H9 (cell line): ENCODE measurements around the gene CD47. TPM values are rescaled to one million over a fixed set of nuclear protein-coding genes. Genes with fewer than 3 reads are reported as not detected.

Experiments
- DNase-seq: peaks from one replicate; pipeline ENCODE4 v3.0.0-alpha.2; 2017
- H2AFZ ChIP-seq: one replicate; pipeline ENCODE4 v1.6.1; 2013; ENCODE audit warnings: mild to moderate bottlenecking, low read length, control low read depth, moderate library complexity
- H2AK5ac ChIP-seq: 2 replicates; pipeline ENCODE4 v1.6.1; 2013; ENCODE audit warnings: low read length, control low read depth, mixed read lengths; ENCODE audit not compliant: insufficient read length
- H2BK120ac ChIP-seq: one replicate; pipeline ENCODE4 v1.6.1; 2013; ENCODE audit warnings: low read depth, mild to moderate bottlenecking, low read length, control low read depth, inconsistent platforms; ENCODE audit not compliant: poor library complexity, severe bottlenecking
- H2BK12ac ChIP-seq: 2 replicates; pipeline ENCODE4 v1.6.1; 2013; ENCODE audit warnings: low read length, control low read depth, mixed read lengths, low read depth; ENCODE audit not compliant: insufficient read length
- H2BK15ac ChIP-seq: 2 replicates; pipeline ENCODE4 v1.6.1; 2013; ENCODE audit warnings: low read depth, low read length, control low read depth
- H2BK20ac ChIP-seq: one replicate; pipeline ENCODE4 v1.6.1; 2013; ENCODE audit warnings: low read depth, mild to moderate bottlenecking, low read length, control low read depth, inconsistent platforms; ENCODE audit not compliant: poor library complexity, severe bottlenecking
- H2BK5ac ChIP-seq: 2 replicates; pipeline ENCODE4 v1.6.1; 2013; ENCODE audit warnings: low read length, control low read depth, mixed read lengths; ENCODE audit not compliant: insufficient read length
- H3K14ac ChIP-seq: 2 replicates; pipeline ENCODE4 v1.6.1; 2013; ENCODE audit warnings: low read length, control low read depth; ENCODE audit not compliant: insufficient read depth
- H3K18ac ChIP-seq: 2 replicates; pipeline ENCODE4 v1.6.1; 2013; ENCODE audit warnings: low read depth, mild to moderate bottlenecking, mixed read lengths, low read length, control low read depth; ENCODE audit not compliant: insufficient read length
- H3K23ac ChIP-seq: 2 replicates; pipeline ENCODE4 v1.6.1; 2013; ENCODE audit warnings: low read length, control low read depth, mixed read lengths, low read depth; ENCODE audit not compliant: insufficient read length
- H3K23me2 ChIP-seq: 2 replicates; pipeline ENCODE4 v1.6.1; 2013; ENCODE audit warnings: low read depth, mild to moderate bottlenecking, mixed read lengths, low read length, control low read depth; ENCODE audit not compliant: insufficient read length, poor library complexity, severe bottlenecking
- H3K27ac ChIP-seq: 2 replicates; pipeline ENCODE4 v1.5.1; 2013; ENCODE audit warnings: low read length, control low read depth, mixed read lengths, low read depth; ENCODE audit not compliant: insufficient read length
- H3K27me3 ChIP-seq: 2 replicates; pipeline ENCODE4 v1.6.1; 2013; ENCODE audit warnings: low read length, control low read depth, inconsistent platforms; ENCODE audit not compliant: insufficient read depth
- H3K4ac ChIP-seq: 2 replicates; pipeline ENCODE4 v1.6.1; 2013; ENCODE audit warnings: low read depth, mild to moderate bottlenecking, control low read depth, inconsistent platforms, low read length, moderate library complexity
- H3K4me1 ChIP-seq: 2 replicates; pipeline ENCODE4 v1.6.1; 2013; ENCODE audit warnings: low read length, control low read depth, inconsistent platforms; ENCODE audit not compliant: insufficient read depth
- H3K4me2 ChIP-seq: 2 replicates; pipeline ENCODE4 v1.6.1; 2013; ENCODE audit warnings: low read length, control low read depth, mixed read lengths; ENCODE audit not compliant: insufficient read length, insufficient read depth
- H3K56ac ChIP-seq: 2 replicates; pipeline ENCODE4 v1.6.1; 2013; ENCODE audit warnings: low read depth, mild to moderate bottlenecking, mixed read lengths, low read length, control low read depth; ENCODE audit not compliant: insufficient read length
- H3K79me1 ChIP-seq: 2 replicates; pipeline ENCODE4 v1.6.1; 2013; ENCODE audit warnings: low read depth, mild to moderate bottlenecking, moderate library complexity, low read length, control low read depth, inconsistent platforms; ENCODE audit not compliant: insufficient read depth, poor library complexity, severe bottlenecking
- H3K79me2 ChIP-seq: 2 replicates; pipeline ENCODE4 v1.6.1; 2013; ENCODE audit warnings: low read length, control low read depth, inconsistent platforms; ENCODE audit not compliant: insufficient read depth
- H3K9ac ChIP-seq: 2 replicates; pipeline ENCODE4 v1.6.1; 2013; ENCODE audit warnings: low read length, control low read depth, mixed read lengths; ENCODE audit not compliant: insufficient read length; ENCODE audit errors: extremely low read depth
- H3K9me3 ChIP-seq: one replicate; pipeline ENCODE4 v1.6.1; 2013; ENCODE audit warnings: low read depth, low read length, inconsistent platforms; ENCODE audit not compliant: control insufficient read depth
- H3T11ph ChIP-seq: one replicate; pipeline ENCODE4 v1.6.1; 2013; ENCODE audit warnings: mild to moderate bottlenecking, low read length, control low read depth, inconsistent platforms
- H4K20me1 ChIP-seq: one replicate; pipeline ENCODE4 v1.6.1; 2013; ENCODE audit not compliant: control insufficient read depth, insufficient read length, insufficient read depth
- H4K5ac ChIP-seq: 2 replicates; pipeline ENCODE4 v1.6.1; 2013; ENCODE audit warnings: low read depth, mild to moderate bottlenecking, mixed read lengths, low read length, control low read depth; ENCODE audit not compliant: insufficient read length
- H4K8ac ChIP-seq: replicated peaks from 2 replicates; pipeline ENCODE4 v1.6.1; 2013; ENCODE audit warnings: low read length, control low read depth, mixed read lengths, low read depth; ENCODE audit not compliant: insufficient read length
- H4K91ac ChIP-seq: 2 replicates; pipeline ENCODE4 v1.6.1; 2013; ENCODE audit warnings: low read depth, mild to moderate bottlenecking, moderate library complexity, mixed read lengths, low read length, control low read depth; ENCODE audit not compliant: insufficient read length
- H3K27ac Mint-ChIP-seq, 3 experiments: 2 replicates in 2 of 3; 3 replicates in 1 of 3; pipeline ENCODE4 v1.8.0; 2020 to 2021; ENCODE audit warnings: mixed read lengths in 3 of 3, mild to moderate bottlenecking in 1 of 3, moderate library complexity in 1 of 3
- H3K27me3 Mint-ChIP-seq: 2 replicates; pipeline ENCODE4 v1.8.0; 2021; ENCODE audit warnings: low read depth, mild to moderate bottlenecking, moderate library complexity, mixed read lengths
- H3K36me3 Mint-ChIP-seq, 3 experiments: 2 replicates in 2 of 3; 3 replicates in 1 of 3; pipeline ENCODE4 v1.8.0; 2020 to 2021; ENCODE audit warnings: low read depth in 3 of 3, mixed read lengths in 3 of 3; ENCODE audit not compliant: insufficient read depth in 1 of 3
- H3K4me1 Mint-ChIP-seq, 2 experiments: 2 replicates each; pipeline ENCODE4 v1.8.0; 2020; ENCODE audit warnings: mixed read lengths in 2 of 2
- H3K4me3 Mint-ChIP-seq, 2 experiments: 2 replicates in 1 of 2; 3 replicates in 1 of 2; pipeline ENCODE4 v1.8.0; 2020 to 2021; ENCODE audit warnings: mild to moderate bottlenecking in 2 of 2, mixed read lengths in 2 of 2, moderate library complexity in 1 of 2
- H3K9me3 Mint-ChIP-seq, 2 experiments: 2 replicates in 1 of 2; 3 replicates in 1 of 2; pipeline ENCODE4 v1.8.0; 2020; ENCODE audit warnings: mild to moderate bottlenecking in 2 of 2, mixed read lengths in 2 of 2, moderate library complexity in 1 of 2
- WGBS: extraction: QIAGEN DNeasy Blood & Tissue Kit; methylation state at CpG from one replicate; pipeline ENCODE4 v1.1.7; 2013; ENCODE audit warnings: missing lambda C conversion rate, low lambda C conversion rate, mixed read lengths; ENCODE audit not compliant: insufficient read length; ENCODE audit errors: extremely low coverage; 5-methylcytosine and 5-hydroxymethylcytosine counted together
- total RNA-seq: library from RNA; stranded (reverse); gene quantifications from 2 replicates; pipeline ENCODE4 v1.2.1, GENCODE V29; 2021
- TF ChIP-seq, protein P1 (sequence below): fragments of 200-600 bp; sonication (generic); conservative IDR thresholded peaks from 3 replicates; pipeline ENCODE4 v1.8.0; 2021; ENCODE audit warnings: antibody characterized with exemption, mild to moderate bottlenecking

Gene CD47
- total RNA-seq, 1 experiment from 2014 or later: 15.4 TPM

DNA sequence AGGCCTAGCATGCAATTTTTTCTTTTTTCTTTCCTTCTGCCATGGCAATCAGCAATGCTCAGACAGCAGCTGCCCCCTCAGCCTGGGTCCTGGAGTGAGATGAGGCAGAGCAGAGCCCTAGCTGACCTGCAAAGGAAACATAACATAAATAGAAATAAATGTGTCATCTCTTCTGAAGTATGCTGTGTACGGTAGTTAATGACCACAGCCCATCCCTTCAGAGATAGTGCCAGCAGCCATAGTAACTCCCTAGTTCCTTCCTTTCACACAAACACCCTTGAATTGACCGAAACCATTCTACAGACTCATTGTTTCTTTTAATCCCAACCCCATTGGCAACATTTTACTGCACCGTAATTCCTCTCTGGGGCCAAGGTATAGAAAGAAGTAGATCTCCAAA, 8.4 kb upstream of the CD47 start:
- Histone ChIP-seq H2BK12ac (no peak overlapping the region), H2BK15ac (no peak overlapping the region), H3K23ac (no peak overlapping the region), H2BK20ac (no peak overlapping the region), H3K27me3 (no peaks in the 10 kb centered on the region), H3K4ac (no peak overlapping the region), H3K79me1 (no peaks in the 10 kb centered on the region), H3K4me2 (no peak overlapping the region), H3K79me2 (no peaks in the 10 kb centered on the region), H3K9ac (no peak overlapping the region), H2BK5ac (no peak overlapping the region), H3K27ac (no peak overlapping the region), H4K5ac (no peak overlapping the region), H4K91ac (no peak overlapping the region), H2AK5ac (no peak overlapping the region), H4K8ac (no peak overlapping the region), H2AFZ (no peak overlapping the region), H3K56ac (no peak overlapping the region), H3T11ph (no peak overlapping the region), H3K14ac (no peak overlapping the region), H3K9me3 (no peaks in the 10 kb centered on the region), H3K23me2 (no peaks in the 10 kb centered on the region), H2BK120ac (no peak overlapping the region), H4K20me1 (no peaks in the 10 kb centered on the region), H3K4me1 (no peaks in the 10 kb centered on the region), H3K18ac (no peak overlapping the region)
- TF ChIP-seq, protein P1, sequence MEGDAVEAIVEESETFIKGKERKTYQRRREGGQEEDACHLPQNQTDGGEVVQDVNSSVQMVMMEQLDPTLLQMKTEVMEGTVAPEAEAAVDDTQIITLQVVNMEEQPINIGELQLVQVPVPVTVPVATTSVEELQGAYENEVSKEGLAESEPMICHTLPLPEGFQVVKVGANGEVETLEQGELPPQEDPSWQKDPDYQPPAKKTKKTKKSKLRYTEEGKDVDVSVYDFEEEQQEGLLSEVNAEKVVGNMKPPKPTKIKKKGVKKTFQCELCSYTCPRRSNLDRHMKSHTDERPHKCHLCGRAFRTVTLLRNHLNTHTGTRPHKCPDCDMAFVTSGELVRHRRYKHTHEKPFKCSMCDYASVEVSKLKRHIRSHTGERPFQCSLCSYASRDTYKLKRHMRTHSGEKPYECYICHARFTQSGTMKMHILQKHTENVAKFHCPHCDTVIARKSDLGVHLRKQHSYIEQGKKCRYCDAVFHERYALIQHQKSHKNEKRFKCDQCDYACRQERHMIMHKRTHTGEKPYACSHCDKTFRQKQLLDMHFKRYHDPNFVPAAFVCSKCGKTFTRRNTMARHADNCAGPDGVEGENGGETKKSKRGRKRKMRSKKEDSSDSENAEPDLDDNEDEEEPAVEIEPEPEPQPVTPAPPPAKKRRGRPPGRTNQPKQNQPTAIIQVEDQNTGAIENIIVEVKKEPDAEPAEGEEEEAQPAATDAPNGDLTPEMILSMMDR: no peak
- Mint-ChIP-seq H3K4me1 (peaks cover 4 to 10% of the 10 kb centered on the region in 2 experiments; a peak in 3 of 4 replicates), H3K9me3 (no peaks in the 10 kb centered on the region), H3K27ac (no peak overlapping the region), H3K4me3 (no peak overlapping the region), H3K36me3 (no peaks in the 10 kb centered on the region), H3K27me3 (peaks cover 1% of the 10 kb centered on the region; the same call in 1 of the 2 replicates)
- no peak for DNase-seq
- no CpG with 5 or more reads among the region's 3 CpGs for WGBS
